GM10266 (cell line): ENCODE results near the gene HS1BP3.

ENCODE experiments used
- DNase-seq: peaks from one replicate; pipeline ENCODE4 v3.0.0; 2012; ENCODE audit errors: extremely low spot score
- TF ChIP-seq, protein P1 (sequence below): IDR thresholded peaks from 2 replicates; pipeline ENCODE4 v1.5.1; 2012; ENCODE audit warnings: mild to moderate bottlenecking, low read depth; ENCODE audit not compliant: control insufficient read depth, insufficient read depth; ENCODE audit errors: missing control alignments

The HS1BP3 gene

DNA sequence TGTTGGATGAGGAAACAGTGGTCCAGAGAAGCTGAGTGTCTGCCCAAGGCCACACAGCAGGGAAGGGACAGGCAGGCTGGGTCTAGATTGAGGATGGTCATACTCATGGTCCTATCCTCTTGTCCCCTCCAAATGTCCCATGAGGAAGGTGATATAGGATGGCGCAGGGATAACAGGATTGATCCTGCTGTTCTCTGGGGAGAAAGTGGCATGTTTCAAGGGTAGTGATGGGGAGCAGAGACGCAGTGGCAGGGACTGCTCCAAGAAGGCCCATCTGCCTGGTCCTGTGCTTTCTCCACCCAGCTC lies 24.6 kb downstream of the HS1BP3 start:
- no peak for DNase-seq
- TF ChIP-seq, protein P1, sequence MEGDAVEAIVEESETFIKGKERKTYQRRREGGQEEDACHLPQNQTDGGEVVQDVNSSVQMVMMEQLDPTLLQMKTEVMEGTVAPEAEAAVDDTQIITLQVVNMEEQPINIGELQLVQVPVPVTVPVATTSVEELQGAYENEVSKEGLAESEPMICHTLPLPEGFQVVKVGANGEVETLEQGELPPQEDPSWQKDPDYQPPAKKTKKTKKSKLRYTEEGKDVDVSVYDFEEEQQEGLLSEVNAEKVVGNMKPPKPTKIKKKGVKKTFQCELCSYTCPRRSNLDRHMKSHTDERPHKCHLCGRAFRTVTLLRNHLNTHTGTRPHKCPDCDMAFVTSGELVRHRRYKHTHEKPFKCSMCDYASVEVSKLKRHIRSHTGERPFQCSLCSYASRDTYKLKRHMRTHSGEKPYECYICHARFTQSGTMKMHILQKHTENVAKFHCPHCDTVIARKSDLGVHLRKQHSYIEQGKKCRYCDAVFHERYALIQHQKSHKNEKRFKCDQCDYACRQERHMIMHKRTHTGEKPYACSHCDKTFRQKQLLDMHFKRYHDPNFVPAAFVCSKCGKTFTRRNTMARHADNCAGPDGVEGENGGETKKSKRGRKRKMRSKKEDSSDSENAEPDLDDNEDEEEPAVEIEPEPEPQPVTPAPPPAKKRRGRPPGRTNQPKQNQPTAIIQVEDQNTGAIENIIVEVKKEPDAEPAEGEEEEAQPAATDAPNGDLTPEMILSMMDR, result no peak

DNA sequence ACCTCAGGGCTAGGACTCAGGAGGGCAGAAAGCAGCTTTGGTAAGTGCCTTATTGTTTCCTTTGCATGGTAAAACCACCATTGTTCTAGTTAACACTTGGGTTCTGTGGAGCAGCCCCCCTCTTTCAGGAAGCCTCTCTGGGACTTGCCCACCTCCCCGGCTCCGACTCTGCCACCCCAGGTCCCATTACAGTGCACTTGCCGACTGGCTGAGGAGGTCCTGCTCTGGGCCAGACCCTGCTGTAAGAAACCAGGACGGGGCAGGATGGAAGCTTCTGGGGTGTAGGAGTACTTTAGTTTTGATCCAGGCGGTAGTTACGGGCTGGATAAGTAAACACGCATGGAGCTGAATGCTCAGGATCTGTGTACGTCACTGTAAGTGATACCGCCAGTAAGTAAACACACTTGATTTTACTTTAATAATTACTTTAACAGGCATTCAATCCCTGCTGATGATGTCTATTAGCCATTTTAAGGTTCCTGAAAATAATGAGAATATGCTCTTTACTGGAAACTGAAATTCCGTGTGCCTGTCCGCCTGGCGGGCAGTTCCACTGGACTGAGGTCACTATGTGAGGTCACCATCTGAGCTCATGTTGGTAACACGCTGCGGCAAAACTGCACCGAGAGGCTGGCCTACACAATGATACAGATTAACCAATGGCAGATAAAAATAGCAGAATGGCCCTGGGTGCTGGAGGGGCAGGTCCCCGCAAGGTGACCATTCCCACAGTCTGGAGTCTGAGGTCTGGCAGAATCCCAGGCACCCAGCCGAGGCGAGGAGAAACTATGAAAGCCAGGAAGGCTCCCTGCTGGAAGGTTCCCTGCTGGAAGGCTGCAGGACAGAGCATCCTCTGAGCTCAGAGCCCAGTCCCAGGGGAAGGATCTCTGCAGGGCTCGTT lies 25.2 kb downstream of the HS1BP3 start:
- TF ChIP-seq, protein P1, result no peak
- no peak for DNase-seq

DNA sequence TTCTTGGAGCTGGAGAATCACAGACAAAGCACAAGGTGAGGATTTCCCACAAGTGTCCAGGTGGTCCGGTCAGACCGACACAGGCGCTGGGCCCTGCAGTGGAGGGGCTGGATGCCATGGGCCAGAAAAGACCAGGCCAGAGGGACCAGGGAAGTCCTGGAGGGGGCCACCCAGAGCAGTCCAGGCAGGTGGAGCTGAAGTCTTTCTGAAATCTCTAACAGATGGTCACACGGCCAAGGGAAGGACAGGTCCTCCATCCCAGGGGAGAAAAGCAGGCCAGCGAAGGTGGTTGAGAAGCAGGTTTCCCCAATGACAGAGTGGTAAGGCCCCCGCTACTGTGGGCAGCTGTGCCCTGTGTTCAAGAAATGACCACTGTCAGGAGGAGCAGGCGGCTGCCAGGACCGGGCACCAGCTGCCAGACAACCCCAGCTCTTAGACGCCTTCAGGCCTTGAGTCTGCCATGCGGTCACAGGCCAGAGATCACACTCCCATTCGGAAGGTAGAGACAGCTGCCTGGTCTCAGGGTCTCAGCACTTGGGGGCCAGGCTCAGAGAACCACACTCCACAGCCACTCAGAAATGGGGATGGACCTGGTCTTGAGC lies 25.9 kb downstream of the HS1BP3 start:
- TF ChIP-seq, protein P1, result no peak
- no peak for DNase-seq

DNA sequence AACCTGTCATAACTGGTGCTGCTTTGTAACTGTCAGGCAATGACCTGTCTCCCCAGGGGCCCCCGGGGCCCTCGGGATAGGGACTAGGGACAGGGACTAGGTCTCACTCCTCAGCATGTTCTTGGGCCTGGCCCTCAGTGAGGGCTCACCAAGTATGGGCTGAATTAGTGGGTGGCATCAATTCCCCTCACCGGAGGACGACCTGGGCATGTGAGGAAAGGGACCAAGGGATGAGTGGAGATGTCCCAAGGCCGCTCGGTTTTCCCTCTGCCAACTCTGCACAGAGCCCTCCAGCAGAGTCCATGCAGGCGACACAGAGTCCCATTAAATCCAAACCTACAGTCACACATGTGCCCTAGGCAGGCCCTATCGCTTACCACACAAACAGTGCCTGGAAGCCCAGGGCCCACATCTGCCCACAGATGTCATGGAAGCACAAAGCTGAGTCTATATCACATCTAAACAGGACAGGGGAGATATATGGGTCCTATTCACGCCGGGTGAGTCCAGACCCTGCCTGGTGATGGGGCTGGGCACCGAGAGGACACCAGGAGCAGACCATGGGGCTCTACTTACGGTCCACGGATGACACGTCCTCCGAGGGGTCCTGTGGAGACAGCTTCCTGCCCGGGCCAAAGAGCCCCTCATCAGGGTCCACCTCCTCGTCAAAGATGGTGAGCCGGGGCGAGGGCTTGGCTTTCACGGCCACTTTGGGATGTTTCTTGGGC lies 26.6 kb downstream of the HS1BP3 start:
- no peak for DNase-seq
- TF ChIP-seq, protein P1, result no peak

DNA sequence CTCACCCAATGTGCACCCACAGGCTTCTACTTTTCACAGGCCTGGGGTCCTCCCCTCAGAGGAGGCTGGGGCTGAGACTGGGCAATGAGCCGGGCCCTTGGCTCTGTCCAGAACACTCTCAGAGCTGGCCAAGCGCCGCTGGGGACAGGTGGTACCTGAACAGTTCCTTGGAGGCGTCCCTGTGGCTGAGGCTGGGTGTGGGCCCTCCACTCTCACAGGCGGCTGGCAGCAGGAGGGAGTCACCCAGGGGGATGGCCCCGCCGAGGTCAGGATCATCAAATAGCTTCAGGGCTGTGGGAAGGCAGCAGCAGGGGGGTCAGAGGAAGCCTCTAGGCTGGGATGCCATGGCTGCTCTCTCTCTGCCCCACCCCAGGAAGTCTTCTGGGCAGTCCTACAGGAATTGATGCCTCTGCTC lies 27.1 kb downstream of the HS1BP3 start:
- no peak for DNase-seq
- TF ChIP-seq, protein P1, result no peak

DNA sequence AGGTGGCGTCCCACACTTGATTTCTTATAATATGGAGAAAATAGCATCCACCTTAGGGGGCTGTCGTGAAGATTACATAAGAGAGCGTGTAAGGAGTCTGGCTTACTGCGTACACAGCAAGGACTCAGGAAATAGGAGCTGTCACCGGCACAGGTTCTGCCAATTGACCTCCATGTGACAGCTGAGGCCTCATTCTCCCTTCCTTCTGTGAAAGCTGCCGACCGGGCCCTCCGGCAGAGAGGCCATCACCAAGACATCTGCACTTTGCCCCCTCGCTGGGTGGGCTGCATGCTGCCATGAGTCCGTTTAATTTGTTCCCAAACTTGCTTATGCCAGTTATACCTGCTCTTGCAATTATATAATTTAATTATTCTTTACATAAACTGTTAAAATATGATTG lies 27.7 kb downstream of the HS1BP3 start:
- TF ChIP-seq, protein P1, result no peak
- DNase-seq, result no peak

DNA sequence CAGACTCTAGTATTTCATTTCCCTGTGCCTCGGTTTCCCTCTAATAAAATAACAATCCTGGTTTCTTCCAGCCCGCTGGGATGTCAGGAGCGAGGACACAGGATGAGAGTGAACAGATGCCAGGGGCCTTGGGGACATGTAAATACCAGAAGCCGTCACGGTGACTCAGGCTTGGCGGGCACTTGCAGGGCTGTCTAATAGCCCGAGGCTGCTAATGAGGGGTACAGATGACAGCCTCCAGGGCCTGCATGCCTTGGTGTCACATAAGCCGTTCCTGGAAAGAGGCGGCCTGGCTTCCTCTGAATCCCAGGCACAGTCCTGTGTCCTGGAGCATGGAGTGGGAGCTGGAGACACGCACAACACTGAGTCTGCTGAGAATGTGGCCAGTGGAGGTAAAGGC lies 28.2 kb downstream of the HS1BP3 start:
- TF ChIP-seq, protein P1, result no peak
- DNase-seq, result no peak
